HG03439 (cell line): ENCODE measurements around the gene ASMT.
"Not testable (repeated sequence)": the region's sequence is repeated elsewhere in the genome, so short reads cannot be mapped to it uniquely, and the experiment has no call there.

Experiments
- ATAC-seq: cut with Tn5 transposase; IDR thresholded peaks from one replicate; pipeline ENCODE4 v1.9.1; 2021; ENCODE audit warnings: mild to moderate bottlenecking, moderate library complexity; ENCODE audit not compliant: unreplicated experiment

The ASMT gene

DNA sequence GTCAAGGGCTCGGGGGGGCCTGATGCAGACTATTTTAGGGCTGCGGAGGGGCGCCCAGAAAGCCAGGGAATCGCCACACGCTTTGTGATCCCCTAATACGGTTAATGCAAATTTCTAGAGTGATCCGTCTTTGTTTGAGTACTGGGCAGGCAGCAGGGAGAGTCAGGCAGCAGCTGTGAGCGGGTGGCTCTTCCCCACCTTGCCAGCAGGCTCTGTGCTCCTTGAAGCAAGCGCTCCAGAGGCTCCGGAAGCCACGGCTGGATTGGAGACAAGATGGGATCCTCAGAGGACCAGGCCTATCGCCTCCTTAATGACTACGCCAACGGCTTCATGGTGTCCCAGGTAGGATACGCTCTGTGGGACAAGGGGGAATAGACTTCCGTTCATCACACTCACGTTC lies at the start of gene ASMT:
ASMT (plus strand) TSS at position 133 of the 400 bp plus-strand sequence; CDS start at position 274, 141 bp downstream.
- no peak for ATAC-seq

- not testable (repeated sequence) for ATAC-seq
These were observed 40.7 kb upstream of the ASMT start for GRCh38 chrX:1574181-1574580.

GRCh38 chrX:1576201-1576992 lies 38.5 kb upstream of the ASMT start:
- ATAC-seq: no peak

DNA sequence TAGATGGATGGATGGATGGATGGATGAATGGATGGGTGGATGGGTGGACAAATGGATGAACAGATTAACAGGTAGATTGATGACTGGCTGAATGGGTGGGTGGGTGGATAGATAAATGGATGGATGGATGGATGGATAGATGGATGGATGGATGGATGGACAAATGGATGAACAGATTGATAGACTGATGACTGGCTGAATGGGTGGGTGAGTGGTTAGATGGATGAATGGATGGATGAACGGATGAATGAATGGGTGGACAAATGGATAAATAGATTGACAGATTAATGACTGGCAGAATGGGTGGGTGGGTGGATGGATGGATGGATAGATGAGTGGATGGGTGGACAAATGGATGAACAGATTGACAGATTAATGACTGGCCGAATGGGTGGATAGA lies 37.0 kb upstream of the ASMT start:
- no peak for ATAC-seq

DNA sequence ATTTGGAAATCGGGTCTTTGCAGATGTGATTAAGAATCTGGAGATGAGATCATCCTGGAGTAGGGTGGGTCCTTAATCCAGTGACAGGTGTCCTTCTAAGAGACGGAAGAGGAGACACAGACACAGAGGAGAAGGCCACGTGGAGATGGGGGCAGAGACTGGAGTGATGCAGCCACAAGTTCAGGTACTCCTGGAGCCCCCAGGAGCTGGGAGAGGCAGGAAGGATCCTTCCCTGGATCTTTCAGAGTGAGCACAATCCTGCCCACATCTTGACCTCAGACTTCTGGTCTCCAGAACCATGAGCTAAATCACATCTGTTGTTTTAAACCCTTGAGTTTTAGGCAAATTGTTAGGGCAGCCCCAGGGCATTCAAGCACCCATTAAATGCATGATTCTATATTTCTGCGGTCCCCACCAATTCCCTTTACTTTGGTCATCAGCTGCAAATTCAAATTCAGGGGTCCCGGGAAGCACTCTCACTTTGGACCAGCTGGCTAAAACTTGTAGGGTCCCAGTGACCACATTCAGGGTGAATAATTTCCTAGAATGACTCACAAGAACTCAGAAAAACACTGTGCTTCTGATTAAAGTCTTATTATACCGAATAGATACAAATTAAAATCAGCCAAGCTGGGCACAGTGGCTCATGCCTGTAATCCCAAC lies 36.2 kb upstream of the ASMT start:
- ATAC-seq: no peak

- ATAC-seq: peak; percentile 43
These were observed 33.7 kb upstream of the ASMT start for GRCh38 chrX:1581132-1581531.

DNA sequence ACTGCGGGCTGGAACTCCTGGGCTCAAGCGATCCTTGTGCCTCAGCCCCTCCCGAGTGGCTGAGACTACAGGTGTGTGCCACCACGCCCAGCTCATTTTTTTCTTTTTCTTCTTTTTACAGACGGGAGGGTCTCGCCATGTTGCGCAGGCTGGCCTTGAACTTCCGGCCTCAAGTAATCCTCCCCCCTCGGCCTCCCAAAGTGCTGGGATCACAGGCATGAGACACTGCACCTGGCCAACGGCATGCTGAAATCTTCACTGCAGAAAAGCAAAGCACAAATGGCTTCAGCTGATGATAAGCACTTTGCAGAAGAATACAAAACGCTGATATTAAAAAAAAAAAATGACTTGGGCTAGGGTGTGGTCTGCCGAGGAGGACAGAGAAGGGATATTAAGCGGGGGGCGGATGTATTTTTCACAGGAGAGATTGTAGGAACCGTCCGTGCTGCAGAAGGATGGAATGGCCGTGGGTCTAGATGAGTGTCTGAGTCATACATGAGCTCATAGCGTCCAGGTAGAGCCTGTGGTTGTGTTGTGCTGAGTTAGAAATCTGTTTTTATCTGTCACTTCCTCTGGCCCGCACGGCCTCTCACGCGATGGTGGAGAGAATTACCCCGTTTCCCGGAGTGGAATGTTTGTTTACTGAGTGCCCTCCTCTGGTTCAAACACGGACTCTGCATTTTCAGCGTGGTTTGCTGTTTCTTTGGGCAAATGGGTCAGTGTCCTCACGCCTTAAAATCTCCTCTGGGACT lies 32.0 kb upstream of the ASMT start:
- ATAC-seq: peak; percentile 76

- ATAC-seq: no peak
These were observed 30.4 kb upstream of the ASMT start for GRCh38 chrX:1584237-1585011.

- no peak for ATAC-seq
These were observed 27.7 kb upstream of the ASMT start for GRCh38 chrX:1587161-1587560.

DNA sequence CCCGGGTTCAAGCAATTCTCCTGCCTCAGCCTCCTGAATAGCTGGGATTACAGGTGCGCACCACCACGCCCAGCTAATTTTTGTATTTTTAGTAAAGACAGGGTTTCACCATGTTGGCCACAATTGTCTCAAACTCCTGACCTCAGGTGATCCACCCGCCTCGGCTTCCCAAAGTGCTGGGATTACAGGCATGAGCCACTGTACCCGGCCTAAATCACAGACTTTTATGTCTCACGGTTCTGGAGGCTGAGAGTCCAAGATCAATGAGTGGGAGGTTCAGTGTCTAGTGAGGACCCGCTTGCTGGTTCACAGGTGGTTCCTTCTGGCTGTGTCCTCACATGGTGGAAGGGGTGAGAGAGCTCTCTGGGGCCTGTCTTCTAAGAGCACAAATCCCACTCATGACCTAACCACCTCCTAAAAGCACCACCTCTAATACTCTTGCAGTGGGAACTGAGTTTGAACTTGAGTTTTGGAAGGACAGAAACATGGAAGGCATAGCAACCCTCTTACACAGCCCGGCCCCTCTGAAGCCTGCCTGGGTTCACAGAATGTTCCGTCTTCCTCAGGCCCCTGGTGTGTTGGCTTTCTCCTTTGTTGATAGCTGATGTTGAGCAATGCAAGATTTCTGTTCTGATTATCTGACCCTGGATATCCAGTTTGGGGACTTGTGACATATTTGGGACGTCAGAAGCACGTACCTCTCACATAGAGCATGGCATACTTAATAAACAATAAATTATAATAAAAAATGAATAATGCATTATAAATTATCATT lies 25.3 kb upstream of the ASMT start:
- ATAC-seq: no peak

DNA sequence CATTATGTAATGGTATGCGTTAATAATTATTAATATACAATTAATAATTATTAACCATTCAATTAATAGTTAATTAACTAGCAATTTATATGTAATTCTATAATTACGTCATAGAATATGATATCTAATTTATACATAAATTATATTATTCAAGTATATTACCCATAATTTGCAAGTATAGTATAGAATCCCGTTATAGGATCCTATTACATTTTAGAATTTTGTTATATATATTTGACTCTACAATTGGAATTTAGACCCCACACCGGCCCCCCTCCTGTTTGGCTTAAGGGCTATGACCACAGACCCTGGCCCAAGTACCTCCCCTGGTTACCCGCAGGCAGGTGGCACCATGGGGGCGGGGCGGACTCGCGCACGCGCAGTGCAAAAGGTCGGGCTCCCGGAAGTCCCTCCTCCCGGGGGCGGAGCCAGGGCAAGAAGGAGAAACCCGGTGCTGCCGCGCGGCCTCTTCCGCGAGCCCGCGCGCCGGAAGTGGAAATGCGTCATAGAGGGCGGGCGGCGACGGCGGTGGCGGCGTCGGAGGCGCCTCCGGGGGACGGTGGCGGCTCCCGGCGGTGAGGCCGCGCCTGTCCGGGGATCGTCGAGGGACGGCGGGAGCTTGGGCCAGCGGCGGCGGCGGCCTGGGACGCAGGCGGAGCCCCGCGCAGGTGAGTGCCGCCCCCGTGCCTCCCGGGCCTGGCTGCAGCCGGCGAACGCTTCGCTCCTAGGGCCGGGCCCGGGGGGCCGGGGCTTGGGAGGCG lies 23.6 kb upstream of the ASMT start, which contains the start of gene AKAP17A:
AKAP17A (plus strand) TSS at position 503 of the 761 bp plus-strand sequence. CDS start 1,859 bp downstream, outside the sequence.
- ATAC-seq: peak; percentile 78

- peak; percentile 3 for ATAC-seq
These were observed 22.9 kb upstream of the ASMT start for GRCh38 chrX:1591863-1592469.

DNA sequence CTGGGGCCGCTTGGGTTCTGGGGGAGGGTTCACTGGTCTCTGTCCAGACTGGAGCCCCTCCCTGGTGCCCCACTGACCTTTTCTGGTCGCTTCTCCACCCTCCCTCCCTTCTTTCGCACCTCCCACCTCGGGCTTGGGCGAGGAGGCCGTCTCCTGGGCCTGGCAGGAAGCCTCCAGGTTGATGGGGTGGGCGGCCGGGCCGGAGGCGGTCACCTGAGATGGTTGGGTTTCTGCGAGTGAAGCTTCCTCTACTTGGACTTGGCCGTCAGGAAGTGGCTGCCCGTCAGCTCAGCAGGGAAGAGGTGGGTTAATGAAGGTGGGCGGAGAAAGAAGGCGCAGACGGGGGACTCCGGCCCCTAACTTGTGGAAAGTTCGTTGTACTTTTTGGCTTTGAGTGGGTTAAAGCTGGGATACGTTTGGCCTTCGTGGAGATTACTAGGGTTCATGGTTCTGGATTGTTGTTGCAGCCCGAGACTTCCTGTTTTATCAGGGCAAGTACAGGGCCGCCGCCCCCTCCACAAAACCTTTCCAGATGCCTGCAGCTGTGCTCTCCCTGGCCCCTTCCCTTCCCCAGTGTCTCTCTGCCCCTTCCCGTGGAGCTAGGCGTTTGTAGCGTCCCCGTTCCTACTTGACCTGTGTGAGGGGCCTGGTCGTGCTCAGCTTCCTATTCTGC lies 22.3 kb upstream of the ASMT start:
- peak; percentile 33 for ATAC-seq

DNA sequence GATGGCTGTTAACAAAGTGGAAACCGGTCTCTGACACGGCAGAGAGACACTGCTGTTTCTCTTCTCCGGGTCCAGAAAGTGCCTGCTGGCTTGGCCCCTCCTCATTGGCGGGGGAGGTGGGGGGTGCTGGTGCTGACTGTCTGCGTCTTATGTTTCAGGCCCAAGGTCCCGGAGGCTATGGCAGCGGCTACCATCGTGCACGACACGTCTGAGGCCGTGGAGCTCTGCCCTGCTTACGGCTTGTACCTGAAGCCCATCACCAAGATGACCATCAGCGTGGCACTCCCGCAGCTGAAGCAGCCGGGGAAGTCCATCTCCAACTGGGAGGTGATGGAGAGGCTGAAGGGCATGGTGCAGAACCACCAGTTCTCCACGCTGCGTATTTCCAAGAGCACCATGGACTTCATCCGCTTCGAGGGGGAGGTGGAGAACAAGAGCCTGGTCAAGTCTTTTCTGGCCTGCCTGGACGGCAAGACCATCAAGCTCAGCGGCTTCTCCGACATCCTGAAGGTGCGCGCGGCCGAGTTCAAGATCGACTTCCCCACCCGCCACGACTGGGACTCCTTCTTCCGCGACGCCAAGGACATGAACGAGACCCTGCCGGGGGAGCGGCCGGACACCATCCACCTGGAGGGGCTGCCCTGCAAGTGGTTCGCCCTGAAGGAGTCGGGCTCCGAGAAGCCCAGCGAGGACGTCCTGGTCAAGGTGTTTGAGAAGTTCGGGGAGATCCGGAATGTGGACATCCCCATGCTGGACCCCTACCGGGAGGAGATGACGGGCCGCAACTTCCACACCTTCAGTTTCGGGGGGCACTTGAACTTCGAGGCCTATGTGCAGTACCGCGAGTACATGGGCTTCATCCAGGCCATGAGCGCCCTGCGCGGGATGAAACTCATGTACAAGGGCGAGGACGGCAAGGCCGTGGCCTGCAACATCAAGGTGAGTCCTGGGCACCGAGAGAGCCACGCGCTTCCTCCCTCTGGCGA lies 21.3 kb upstream of the ASMT start:
- no peak for ATAC-seq

- ATAC-seq: no peak
These were observed 19.2 kb upstream of the ASMT start for GRCh38 chrX:1595711-1596060.

DNA sequence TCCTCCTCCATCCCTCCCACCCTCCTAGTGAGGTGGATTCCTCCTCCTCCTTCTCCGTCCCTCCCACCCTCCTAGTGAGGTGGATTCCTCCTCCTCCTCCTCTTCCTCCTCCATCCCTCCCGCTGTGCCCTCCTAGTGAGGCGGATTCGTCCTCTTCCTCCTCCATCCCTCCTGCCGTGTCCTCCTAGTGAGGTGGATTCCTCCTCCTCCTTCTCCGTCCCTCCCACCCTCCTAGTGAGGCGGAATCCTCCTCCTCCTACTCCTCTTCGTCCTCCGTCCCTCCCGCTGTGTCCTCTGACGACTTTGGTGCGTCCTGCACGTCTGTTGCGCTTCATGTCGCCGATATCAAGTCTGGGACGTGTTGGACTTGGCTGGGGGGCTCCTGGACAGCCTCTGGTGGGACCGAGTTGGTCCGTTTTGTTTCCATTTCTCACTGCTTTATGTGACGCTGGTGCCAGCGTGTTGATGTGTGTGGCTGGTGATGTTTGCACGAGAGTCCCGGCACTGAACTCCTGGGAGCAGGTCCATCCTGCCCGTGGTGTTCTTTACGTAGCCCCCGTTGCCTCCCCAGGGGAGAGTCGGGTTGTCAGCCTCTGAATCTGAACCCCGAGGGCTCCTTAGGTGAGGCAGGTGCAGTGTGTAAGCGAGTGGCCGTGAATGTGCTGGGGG lies 18.0 kb upstream of the ASMT start:
- ATAC-seq: no peak
